GM21367 (cell line): ENCODE data around the gene ZNHIT2.
A peak's percentile ranks its signal among the peaks of the same experiment; 100 is the strongest.

ENCODE experiments used
- ATAC-seq: cut with Tn5 transposase; IDR thresholded peaks from one replicate; pipeline ENCODE4 v1.9.1; 2021; ENCODE audit not compliant: unreplicated experiment

The ZNHIT2 gene

GRCh38 chr11:65107078-65107477, 10.4 kb downstream of the ZNHIT2 start:
- ATAC-seq = no peak

- no peak for ATAC-seq
These were observed 12.9 kb downstream of the ZNHIT2 start for GRCh38 chr11:65104628-65105027.

GRCh38 chr11:65103476-65103875, 14.0 kb downstream of the ZNHIT2 start:
- no peak for ATAC-seq

DNA sequence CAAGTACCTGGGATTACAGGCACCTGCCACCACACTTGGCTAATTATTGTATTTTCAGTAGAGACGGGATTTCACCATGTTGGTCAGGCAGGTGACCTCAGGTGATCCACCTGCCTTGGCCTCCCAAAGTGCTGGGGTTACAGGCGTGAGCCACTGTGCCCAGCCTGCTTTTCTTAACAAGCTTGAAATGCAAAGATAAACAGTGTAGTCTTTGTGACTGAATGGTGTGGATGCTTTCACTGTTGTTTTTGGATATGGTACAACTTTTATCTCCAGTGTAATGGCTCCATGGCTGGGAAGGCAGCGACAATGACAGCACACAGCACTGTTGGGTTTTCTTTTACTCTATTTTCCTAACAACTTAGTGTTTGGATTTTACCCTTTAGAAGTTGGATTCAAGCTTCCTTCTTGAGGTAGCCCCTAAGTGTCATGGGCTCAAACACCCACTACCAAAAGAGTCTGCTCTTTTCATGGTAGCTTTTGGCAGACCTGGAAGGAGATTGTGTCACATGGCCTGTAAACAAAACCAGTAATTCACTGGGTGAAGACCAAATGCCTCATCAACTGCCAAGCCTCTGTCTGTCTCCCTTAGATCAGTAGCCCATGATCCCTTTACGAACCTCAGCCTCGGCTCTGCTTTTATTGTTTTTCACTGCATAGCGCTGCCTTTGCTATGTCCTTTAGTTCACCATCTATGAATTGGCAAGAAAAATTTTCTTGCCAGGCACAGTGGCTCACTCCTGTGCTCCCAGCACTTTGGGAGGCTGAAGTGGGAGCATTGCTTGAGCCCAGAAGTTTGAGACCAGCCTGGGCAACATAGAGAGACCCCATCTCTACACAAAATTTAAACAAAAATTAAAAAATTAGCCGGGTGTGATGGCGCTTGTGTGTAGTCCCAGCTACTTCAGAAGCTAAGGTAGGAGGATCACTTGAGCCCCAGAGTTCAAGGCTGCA, 15.1 kb downstream of the ZNHIT2 start:
- ATAC-seq = no peak

GRCh38 chr11:65100674-65101350, 16.7 kb downstream of the ZNHIT2 start:
- no peak for ATAC-seq

DNA sequence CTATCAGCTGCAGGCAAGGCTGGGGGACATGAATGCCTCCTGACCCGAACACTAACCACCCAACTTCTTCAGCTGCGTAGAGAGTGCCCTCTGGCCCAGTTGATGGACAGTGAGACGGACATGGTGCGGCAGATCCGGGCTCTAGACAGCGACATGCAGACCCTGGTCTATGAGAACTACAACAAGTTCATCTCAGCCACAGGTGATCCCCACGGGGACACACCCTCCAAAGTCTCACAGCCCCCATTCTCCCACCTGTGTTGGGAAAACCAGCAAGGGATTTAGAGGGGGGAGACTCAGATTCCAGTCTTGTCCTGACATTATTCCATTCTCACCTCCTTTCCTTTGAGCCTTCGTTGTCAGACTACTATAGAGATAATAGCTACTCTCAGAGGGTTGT, 20.6 kb downstream of the ZNHIT2 start:
- ATAC-seq = no peak

- peak; percentile 59 for ATAC-seq
These were observed 21.3 kb downstream of the ZNHIT2 start, which contains the start of gene VPS51 for GRCh38 chr11:65095974-65096806. VPS51 (plus strand) TSS chr11:65096214; CDS start chr11:65096251, 37 bp downstream.

DNA sequence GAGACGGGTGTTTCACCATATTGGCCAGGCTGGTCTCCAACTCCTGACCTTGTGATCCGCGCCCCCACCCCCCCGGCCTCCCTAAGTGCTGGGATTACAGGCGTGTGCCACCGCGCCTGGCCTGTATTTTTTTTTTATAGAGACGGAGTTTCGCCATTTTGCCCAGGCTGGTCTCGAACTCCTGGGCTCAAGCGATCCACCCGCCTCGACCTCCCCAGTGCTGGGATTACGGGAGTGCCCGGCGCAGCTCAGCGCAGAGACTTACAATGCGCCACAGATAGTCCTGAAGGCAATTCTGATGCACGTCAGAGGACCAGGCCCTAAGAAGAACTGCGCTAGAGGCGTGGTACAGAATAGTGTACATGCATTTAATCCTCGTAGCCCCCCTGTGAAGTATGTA, 22.1 kb downstream of the ZNHIT2 start:
- ATAC-seq = no peak

GRCh38 chr11:65090628-65091027, 26.9 kb downstream of the ZNHIT2 start:
- no peak for ATAC-seq

GRCh38 chr11:65089621-65090020, 27.9 kb downstream of the ZNHIT2 start:
- no peak for ATAC-seq

- no peak for ATAC-seq
These were observed 29.7 kb downstream of the ZNHIT2 start for GRCh38 chr11:65087827-65088226.

DNA sequence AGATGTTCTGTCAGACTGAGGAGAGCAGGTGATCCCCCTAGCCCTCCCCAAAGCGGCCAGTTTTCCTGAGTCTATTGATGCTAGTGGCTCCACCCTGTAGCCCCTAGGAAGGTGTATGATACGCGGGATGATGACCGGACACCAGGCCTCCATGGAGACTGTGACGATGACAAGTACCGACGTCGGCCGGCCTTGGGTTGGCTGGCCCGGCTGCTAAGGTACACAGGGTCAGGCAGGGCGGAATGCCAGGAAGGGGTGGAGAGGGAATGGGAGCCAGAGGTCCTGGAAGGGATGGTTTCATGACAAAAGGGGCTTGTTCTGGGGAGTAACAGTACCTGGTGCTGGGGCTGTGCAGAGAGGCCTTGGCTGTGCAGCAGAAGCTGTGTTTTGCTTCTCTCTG, 30.3 kb downstream of the ZNHIT2 start:
- ATAC-seq = no peak

DNA sequence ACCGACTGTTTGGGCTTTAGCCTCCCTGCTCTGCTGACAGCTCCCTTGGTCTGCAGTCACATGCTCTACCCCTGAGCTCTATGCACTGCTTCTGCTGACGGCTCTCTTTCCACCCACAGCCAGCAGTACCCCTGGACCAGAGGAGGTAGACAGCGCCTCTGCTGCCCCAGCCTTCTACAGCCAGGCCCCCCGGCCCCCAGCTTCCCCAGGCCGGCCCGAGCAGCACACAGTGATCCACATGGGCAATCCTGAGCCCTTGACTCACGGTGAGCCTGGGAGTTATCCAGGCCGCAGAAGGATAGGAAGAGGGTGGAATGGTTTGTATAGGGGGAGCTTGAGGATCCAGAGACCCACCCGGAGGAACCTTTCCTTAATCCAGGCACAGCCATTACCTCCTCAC, 30.7 kb downstream of the ZNHIT2 start:
- ATAC-seq = no peak

DNA sequence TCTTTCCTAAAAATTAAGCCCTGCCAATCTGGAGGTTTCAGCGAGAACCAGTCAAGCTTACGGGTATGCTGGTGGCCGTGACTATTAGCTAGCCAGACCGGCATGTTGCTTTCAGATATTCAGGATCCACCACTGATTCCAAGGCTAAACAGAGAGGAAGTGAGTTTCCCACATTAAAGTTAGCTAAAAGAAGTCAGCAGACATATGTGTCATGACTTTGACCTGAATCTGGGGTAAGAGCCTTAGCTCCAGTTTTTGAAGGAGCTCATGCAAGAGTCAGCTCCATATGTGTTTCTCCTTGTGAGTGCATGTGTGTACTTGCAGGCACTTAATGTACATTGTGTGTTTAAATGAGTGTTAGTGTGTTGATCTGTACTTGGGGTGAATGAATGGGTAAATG, 32.1 kb downstream of the ZNHIT2 start:
- ATAC-seq = no peak

- no peak for ATAC-seq
These were observed 32.7 kb downstream of the ZNHIT2 start for GRCh38 chr11:65084598-65085375.

DNA sequence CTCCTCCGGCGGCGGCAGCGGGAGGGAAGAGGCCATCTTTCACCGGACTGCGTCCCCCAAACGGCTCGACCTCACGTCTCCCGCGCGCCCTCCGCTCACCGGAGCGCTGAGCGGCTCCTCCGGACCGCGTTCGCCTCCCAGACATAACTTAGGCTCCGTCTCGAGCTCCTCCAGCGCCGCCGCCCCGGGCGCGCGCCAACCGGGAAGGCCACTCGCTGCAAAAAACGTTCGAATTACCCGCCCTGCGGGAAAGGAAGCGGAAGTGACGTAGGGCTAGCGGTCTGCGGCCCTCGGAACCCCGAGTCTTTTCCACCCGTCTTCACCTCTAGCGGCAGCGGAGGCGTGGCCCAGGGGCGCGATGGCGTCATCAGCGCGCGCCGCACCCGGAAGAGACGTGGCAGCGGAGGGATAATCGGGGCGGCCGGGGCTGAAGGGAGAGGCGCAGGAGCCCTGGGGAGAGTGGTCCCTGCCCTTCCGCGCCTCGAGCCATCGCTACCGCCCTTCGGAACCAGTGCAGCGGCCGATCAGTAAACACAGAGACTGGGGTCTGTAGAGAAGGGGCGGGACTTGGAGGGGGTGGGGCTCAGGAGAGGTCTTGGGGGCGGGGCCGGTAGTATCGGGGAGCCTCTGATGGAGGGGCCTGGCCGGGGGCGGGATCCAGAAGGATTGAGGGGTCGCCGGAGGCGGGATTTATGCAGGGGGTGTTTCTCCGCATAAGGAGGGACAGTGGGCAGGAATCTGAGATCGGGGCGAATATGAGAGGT, 33.5 kb downstream of the ZNHIT2 start, which contains the start of the genes CDCA5 and ZFPL1:
Gene CDCA5, minus strand, starts transcription at position 207 of the 764 bp plus-strand sequence. Its CDS starts 62 bp downstream, at position 145.
Gene ZFPL1, plus strand, starts transcription at position 389 of the 764 bp plus-strand sequence. CDS start 477 bp downstream, outside the sequence.
- peak; percentile 77 for ATAC-seq

DNA sequence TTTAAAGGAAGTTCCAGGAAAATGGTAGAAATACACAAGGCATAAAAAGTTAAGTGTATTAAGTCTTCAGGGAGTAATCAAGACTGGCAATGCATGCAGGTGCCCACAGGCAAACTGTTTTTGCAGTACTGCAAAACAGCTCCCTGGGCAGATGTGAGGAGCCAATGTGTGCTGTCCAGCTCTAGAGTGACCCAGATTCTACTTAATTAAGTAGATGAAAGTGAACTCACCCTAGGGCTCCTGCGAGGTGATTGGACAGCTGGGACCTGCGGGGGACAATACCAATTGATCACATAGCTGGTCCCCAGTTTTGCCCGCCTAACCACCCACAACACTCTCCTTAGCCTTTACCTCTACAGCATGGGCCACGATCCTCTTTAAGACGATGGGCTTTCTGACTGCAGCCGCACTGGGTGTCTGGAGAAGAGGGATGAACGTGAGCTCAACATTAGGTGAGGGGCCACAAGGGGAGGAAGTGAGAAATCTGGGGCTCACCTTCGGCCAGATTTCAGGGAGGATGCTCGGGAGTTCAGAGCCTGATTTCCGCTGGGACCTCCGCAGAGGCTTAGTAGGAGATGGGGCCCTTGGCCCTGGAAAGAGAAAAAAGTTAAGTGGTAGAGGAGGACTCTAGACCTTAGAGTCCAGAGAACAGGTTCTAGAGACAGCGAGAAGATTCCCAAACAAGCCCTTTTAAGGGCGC, 34.2 kb downstream of the ZNHIT2 start:
- ATAC-seq = peak; percentile 14

- ATAC-seq = no peak
These were observed 38.6 kb downstream of the ZNHIT2 start for GRCh38 chr11:65078786-65079342.
